Measurements from ENCODE around the gene DCX.
A peak's percentile ranks its signal among the peaks of the same experiment; 100 is the strongest.
"Not testable (repeated sequence)": the region's sequence is repeated elsewhere in the genome, so short reads cannot be mapped to it uniquely, and the experiment has no call there.

Gene DCX

DNA sequence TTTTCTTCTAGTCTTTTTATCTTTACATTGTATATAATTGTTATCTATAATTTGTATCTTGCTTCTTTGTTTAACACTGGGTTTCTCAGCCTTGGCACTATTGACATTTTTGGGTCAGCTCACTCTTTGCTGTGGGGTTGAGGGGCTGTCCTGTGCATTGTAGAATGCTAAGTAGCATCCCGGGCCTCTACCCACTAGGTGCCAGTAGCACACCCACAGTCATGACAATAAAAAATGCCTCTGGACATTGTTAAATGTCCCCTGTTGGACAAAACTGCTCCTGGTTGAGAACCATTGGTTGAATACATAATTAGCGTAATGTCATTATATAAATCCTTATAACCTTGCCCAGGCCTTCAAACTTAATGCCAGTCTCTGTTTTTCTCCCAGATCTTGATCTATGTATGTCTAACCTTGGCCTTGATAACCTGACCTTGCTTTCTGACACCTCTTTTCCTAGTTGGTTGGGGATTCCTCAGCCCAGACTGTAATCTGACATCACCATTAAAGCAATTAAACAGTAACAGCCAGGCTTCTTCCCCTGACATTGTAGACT, 46.1 kb downstream of the DCX start:
- DNase-seq, result no peak

DNA sequence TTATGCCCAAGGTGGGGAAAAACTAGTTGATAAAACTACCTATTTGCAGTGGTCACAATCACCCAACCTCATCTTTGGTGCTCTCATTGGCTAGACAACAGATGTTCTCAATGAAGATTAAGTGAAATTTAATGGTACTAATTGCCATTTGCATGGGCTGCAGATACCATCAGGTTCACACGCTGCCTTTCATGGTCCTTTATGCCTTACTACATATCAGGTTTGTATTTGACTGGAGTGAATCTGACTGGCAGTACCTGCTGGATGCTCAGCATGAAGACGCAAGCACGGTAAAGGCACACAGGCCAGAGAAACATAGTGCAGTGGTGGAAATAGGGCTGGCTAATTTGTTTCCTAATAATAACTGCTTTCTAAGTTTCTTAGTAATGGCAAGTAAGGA, 48.3 kb downstream of the DCX start:
- no peak for DNase-seq

DNA sequence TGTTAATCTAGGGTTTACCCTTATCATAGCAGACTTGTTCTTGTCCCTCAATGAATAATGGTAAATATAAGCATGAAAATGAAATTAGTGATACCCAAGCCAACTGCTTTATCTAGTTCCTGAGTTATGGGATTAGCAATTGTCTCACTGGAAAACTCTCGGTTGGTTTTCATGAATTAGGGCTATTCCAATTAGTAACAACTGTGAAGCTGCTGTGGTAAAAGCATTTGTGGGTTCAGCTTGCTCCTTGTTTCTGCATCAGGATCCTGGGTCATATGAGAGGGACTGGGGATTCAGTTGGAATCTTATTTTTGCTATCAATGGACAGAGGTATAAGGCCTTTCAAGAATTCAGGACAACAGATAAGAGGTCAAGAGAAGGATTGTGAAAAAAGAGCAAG, 50.2 kb downstream of the DCX start:
- no peak for DNase-seq

DNA sequence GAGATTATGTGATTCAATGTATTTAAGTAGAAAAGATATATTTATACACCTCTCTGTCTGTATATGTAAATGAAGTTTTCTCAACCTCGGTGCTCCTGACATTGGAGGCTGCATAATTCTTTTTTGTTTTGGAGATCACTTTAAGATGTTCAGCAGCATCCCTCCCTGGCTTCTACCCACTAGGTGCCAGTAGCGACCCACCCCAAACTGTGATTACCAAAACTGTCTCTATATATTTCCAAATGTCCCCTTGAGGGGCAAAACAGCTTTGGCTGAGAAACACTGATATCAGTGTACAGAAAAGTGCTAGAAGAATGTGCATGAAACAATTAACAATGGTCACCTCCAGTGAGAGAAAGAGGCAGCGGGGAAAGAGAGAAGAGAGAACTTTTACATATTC, 51.2 kb downstream of the DCX start:
- no peak for DNase-seq

DNA sequence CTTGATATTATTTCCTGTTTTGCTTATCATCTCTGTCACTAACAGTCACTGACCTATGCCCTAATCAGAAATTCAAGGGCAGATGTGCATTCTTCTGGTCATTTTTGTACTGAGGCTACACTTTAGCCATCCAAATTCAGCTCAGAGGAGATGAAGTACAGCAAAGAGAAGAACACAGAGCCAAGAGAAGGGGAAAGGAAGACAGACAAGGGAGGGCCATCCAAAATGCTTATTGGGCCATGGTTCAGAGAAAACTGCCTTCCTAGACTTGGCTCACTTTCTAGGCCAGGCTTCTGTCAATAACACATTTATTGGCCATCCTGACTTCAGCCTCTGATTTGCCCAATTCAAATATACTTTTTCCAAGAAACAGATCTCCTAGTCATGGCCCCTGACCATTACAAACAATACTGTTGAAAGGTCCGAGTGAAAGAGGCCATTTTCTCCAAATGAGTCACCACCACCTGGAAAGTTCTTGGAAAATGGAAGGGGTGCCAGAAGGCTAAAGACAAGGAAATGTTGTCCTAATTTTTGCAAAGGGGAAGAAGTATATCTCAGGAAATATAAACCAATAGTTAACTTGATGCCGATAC, 56.4 kb downstream of the DCX start:
- DNase-seq, result no peak

DNA sequence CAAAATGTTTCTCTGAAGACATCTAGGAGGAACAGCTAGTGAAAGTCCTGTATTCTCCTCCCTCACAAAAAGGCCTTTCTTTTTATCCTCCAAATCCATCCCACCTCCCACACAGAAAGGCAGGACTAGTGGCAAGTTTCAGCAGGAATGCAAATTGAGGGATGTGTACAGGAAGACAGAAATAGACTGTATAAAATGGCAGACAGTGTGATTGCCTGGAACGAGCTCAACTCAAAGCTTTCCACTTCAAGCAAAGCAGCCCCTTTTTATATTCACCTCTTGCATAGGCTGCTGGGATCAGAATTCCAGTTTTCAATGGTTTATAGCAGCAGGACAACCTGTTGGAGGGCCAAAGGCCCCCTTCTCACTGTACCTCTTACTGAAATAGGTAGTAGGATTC, 57.5 kb downstream of the DCX start:
- DNase-seq, result no peak

DNA sequence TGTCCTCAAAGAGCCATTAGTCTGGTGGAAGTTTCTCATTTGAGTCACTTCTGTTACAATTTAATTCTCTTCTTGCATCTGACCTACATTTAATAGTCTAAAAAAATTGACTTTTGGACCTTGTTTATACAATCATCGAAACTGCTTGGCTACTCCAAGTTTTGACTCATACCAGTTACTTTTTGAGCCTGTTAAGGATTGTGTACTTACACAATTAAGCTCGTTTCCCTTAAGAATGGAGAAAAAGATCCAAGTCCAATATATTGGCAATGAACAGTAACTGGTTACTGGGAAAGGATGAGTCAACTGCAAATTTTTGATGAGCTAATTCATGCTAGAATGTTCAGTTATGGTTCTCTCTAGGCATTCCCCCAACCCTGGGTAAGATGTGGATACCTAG, 58.2 kb downstream of the DCX start:
- DNase-seq, result no peak

DNA sequence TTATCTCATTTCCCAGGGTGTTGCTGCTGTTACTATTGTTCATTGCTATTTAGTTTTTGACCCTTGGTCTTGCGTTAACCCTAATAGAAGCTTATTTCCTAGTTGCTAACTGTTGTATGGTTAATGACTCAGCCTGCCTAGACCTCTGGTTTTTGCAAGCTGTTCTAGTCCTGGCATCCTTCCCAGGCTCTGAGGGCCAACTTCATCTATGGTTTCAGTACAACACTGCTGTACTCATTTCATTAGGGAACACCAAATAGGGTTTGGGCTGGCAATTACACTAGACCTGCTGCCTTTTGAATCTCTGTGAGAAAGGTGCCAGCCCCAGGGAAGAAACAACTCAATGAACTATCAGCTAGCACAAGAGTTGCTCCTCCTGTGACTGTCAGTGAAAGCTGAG, 59.6 kb downstream of the DCX start:
- DNase-seq, result no peak

DNA sequence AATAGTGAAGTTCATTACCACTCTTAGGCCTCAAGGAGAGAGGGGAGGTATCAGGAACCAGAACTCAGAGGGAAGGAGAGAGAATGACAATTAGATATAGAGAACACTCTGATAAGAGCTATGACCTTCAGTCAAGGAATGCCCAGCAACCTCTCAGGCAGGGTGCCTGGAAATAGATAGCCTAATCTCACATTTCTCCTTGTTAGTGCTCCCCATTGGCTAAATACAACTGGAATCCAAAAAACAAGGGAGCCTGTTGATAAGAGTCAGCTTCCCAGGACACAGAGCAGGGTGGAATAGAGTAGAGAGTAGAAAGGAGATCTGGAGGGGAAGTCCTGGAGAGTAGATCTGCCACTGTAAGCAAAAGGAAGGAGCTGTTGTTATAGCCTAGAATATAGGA, 62.1 kb downstream of the DCX start:
- no peak for DNase-seq

DNA sequence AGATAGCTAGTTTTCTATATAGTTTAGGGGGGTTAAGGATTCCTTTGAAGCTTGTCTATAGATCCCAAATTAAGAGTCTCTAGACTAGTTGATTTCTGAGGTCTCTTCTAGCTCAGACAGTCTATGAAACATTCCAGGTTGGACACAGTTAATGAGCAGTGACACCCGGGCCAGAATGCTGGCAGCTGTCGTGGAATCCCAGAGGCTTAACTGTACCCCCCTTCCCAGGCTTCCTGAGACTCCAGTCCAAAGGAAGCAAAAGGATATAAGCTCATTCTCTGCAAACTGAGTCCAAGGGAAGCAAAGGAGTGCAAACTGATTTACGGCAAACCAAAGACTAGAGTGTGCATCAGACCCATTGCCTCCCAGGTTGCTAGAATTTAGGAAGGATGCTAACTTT, 62.9 kb downstream of the DCX start:
- peak; percentile 12 for DNase-seq

DNA sequence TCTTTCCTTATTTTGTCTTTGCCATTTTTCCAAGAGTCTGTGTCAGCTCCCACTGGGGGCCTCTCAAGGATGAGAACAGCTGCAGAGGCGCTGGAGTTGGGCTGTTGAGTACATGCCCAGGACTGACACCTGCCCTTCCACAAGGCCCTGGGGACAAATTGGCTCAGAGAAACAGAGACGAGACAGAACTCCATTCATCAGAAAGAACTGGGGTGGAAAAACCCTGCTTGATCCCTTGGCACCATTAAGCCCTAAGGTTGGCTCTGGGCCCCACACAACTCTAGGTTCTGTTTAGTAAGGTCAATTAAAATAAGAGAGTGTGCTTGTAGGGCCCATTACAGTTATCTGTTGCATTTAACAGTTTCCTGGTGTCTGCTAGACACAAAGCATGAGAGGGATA, 63.6 kb downstream of the DCX start:
- peak; percentile 23 for DNase-seq

DNA sequence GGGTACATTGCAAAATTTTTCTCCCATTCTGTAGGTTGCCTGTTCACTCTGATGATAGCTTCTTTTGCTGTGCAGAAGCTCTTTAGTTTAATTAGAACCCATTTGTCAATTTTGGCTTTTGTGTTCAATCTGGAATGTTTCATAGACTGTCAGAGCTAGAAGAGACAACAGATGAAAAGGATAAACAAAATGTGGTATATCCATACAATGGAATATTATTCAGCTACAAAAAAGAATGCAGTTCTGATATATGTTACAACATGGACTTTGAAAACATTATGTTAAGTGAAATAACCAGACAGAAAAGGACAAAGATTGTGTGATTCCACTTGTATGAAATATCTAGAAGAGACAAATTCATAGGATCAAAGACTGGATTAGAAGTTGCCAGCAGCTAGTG, 65.8 kb downstream of the DCX start:
- not testable (repeated sequence) for DNase-seq

DNA sequence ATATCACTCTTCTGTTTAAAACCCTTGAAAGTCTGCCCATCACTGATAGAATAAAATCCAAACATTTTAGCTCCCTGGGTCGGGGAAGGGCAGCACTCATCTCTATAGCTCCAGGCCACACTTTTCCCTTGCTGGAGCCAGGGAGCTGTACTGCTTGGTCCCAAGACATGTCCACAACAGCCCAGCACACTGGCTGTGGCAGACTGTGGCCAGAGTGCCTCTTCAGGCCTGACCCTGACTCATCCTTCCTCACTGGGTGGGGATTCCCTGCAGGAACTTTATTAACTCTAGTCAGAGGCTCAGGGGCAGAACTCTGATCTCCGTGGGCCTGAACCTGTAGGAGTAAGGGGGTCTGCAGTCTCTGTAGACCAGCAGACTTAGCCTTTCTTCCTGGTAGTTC, 71.9 kb downstream of the DCX start:
- DNase-seq, result no peak

DNA sequence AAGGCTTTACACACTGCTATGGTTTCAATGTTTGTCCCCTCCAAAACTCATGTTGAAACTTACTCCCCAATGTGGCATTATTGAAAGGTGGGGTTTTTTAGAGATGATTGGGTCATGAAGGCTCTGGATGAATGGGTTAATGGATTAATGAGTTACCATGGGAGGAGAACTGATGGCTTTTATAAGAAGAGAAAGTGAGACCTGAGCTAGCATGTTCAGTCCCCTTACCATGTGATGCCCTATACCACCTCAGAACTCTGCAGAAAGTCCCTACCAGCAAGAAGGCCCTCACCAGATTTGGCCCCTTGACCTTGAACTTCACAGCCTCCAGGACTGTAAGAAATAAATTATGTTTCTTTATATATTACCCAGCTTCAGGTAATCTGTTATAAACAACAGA, 72.8 kb downstream of the DCX start:
- DNase-seq, result no peak

DNA sequence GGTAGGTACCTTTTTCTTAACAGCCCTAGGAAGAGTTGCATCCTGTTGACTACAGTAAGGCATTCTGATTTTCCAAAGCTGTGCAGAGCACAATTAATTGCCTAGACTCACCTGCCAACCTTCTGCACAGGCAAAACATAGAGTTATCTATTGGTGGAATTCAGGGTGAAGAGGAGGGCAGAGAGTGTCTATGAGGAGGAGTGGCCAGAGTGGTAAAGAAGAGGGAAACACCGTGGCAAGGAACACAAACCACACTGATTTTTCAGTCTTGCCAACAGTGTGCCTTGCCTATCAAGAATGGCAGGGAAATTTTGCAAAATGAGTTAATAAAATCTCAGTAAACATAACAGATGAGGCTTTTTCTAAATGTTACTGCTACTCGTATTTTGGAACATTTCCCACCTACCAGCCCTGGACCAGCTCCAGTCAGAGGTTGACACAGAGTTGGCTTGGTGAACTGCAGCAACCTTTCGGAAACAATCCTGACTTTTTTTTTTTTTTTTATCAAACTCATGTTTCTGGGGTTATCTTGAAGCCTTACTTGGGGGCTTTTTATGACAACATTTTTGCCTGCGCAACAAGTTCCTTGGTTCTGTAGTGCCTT, 73.8 kb downstream of the DCX start:
- no peak for DNase-seq

DNA sequence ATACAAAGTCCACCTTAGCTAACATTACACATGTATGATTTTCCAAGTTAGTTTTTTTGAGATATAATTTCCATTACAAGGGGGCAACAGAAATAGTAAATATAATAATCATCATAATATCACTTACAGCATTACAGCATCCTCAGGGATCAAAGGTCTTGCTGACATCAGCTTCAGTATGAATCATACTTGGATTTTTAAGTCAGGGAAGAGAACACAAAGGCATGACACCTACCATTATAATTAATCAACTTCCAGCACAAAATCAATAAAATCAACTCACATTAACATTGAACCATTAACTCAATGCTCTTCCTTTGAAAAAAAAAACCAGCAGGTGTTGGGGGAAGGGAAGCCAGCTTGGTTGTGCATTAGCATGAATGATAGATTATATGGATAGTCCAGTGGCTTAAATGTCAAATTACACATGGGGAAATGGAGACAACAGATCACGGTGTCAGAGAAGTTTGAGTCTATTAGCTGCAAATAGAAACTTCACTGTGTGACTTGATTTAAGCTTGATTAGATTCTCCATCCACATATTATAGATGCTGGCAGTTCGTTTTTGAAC, 74.8 kb downstream of the DCX start:
- DNase-seq, result no peak

DNA sequence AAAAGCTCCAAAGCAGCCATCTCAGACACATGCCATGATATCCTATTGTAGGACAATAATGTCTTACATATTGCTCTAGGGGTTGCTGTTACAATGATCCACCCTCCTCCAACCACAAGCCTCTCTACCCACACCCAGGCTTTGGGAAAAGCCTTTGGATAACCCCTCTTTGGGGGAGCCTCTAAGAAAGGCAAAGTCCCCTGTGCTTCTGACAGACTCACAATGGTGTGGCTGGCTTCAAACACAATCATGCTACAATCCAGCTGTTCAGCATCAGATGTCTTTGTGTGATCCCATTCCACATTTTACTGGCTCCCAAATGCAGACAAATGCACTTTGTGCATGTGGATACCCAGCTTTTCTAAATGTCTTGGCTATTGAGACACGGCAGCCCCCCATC, 75.9 kb downstream of the DCX start:
- DNase-seq, result no peak

DNA sequence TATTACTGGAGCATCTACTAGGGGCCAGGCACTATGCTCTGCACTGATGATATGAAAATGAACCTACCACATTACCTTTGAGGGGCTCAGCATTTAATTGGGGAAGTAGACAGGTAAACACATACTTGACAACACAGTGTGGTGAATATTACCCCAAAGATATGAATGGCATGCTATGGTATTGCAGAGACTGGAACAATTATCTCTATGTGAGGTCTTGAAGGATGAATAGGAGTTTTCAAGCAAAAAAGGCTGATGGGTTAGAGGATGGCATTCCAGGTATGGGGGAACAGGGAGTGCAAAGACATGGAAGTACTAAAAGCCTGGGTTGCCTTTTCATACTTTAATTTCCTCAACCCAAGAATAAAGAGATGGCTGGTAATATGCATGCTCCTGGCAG, 82.6 kb downstream of the DCX start:
- no peak for DNase-seq

DNA sequence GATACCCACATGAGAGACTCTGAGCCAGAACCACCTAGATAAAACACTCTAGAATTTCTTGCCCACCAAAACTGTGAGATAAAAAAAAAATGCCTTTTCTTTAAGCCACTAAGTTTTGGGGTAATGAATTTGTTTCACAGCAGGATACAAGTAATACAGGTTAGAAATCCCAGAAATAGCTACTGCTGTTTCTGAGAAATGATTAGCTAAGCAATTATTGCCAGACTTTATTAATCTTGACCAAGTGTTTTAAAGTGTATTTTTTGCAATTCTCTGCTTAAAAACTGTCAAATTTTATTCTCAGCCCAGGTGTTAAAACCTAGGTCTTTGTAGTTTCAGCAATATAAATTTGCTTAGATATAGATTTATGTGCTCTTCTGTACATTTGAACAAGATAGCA, 83.1 kb downstream of the DCX start:
- DNase-seq, result no peak

DNA sequence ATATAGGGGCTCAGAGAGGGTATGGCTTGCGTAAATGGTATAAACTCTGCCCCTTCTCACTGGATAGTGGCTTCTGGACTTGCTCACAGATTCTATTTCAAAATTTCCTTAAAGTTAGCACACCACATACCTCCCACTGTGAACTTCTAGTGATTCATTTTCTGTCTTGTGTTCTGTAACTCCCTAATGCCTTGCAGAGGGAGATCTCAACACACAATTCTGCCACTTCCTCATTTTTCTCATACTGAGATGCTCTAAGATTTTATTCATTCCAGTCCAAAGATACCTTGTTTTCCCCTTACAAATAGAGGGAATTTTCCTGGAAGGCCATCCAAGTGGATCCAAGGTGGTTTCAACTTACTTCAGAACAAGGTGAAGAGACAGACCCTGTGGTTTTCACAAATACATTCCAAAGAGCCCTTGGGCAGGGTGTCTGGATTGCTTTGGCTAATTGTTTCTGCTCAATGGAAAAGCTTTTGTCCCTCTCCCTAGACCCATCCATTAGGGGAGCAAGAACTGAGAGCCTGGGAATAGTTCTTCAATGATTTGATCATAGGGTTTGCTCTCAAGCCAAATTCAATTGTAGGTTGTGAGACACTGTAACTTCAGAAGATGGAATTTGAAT, 89.6 kb downstream of the DCX start:
- no peak for DNase-seq

DNA sequence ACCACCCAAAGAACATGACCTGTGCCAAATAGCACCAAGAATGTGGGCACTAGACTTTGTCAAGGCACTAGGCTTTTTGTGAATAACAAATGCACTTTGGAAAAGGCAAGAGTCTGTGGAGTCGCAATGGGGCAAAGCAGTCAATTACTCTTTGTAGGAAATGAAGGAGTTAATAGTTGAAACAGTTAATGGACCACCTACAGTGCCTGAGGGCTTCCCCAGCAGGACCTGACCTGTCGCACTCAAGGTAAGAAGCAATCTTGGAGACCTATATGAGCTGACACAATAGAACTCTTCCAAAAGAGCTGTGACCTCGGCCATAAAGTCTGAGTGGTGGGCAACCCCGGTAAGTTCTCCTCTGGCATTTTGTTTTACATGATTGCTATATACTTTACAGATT, 92.5 kb downstream of the DCX start:
- no peak for DNase-seq

DNA sequence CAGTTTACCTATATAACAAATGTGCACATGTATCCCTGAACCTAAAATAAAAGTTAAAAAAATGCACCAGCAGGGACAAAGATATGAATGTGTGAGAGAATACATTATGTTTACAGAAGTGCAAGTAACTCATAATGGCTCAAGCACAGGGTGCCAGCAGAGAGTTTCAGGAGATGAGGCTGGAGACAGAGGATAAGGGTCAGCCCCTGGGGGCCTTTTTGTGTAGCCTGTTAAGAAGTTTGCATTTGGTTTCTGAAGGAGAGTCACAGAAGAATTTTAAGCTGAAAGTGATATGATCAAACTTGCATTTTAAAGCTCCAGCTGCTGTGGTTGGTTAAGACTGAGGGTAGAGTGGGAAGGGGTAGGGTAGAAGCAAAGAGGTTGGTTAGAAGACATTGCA, 93.1 kb downstream of the DCX start:
- DNase-seq, result no peak

DNA sequence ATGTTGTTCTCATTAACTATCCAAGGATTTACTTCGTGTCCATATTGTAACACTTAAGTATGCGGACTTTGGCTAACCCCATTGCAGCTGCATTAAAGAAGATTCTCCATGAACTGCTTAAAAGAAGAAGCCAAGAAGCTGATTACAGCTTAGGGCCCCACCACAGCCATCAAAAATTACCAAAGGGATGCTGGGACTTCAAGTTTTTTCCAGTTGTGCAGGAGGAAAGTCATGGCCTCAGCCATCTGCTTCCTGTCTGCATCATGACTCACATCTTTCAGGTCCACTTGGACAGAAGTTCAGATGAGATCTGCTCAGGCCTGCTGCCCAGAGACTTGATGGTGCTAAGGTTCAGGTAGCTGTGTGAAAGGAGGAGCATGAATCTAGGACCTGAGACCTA, 102.9 kb downstream of the DCX start:
- DNase-seq, result no peak

DNA sequence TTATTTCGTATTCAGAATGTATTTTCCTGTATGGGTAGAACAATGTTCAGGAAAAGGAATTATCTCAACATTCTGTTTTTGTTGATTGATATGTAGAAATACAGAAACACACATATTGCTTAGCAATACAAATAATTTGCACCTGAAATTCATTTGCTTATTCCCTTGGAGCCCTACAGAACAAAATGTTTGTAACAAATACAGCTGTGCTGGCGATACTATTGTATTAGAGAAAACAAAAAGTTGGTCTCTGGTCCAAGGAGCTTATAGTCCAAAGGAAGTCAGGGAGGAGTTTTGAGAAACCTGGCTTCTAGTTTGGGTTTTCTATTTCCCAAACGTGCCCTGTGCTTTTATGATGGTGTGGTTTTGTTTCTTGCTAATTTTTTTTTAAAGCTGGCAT, 104.0 kb downstream of the DCX start:
- DNase-seq, result no peak
